HEK293 (cell line): ENCODE measurements around the gene ADORA3.

Experiments used
- TRIM28 ChIP-seq: IDR thresholded peaks from 2 replicates; pipeline ENCODE4 v1.6.1; 2011; ENCODE audit warnings: low read length, control low read depth, borderline replicate concordance
- ZBTB8A ChIP-seq: fragments of 450-650 bp; formaldehyde crosslinking; IDR thresholded peaks from 2 replicates; pipeline ENCODE4 v1.5.1; 2016; ENCODE audit warnings: missing biosample characterization, missing genetic modification characterization
- ZNF654 ChIP-seq: fragments of 450-650 bp; formaldehyde crosslinking; IDR thresholded peaks from 2 replicates; pipeline ENCODE4 v1.5.1; 2016; ENCODE audit warnings: low read depth, missing biosample characterization, missing genetic modification characterization
- TF ChIP-seq, protein P1 (sequence below): fragments of 450-650 bp; formaldehyde crosslinking; IDR thresholded peaks from 2 replicates; pipeline ENCODE4 v1.5.1; 2016; ENCODE audit warnings: missing biosample characterization, missing genetic modification characterization
- TF ChIP-seq, protein P2 (sequence below): fragments of 450-650 bp; formaldehyde crosslinking; IDR thresholded peaks from 2 replicates; pipeline ENCODE4 v1.5.1; 2017; ENCODE audit warnings: missing biosample characterization, missing genetic modification characterization

DNA sequence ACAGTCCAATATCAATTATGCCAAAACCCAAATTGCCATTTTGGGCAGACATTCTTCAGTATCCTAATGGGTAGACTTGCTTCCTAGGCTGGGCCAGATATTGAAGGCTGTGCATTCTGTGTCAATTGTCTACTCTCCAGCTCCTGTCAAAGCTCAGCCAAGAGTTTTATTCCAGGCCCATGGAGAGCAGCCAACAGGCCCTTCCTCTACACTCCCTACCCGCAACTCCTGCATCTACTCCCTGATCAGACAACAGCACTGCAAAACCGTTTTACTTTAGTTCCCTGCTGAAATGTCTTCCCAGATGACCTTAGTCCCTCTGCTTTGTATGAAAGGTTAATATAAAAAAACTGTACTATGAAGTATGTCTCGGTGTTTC, 6.6 kb upstream of the ADORA3 start:
- no peak for TF ChIP-seq ZNF654 (tag by site-specific recombination)
- TF ChIP-seq, protein P1, sequence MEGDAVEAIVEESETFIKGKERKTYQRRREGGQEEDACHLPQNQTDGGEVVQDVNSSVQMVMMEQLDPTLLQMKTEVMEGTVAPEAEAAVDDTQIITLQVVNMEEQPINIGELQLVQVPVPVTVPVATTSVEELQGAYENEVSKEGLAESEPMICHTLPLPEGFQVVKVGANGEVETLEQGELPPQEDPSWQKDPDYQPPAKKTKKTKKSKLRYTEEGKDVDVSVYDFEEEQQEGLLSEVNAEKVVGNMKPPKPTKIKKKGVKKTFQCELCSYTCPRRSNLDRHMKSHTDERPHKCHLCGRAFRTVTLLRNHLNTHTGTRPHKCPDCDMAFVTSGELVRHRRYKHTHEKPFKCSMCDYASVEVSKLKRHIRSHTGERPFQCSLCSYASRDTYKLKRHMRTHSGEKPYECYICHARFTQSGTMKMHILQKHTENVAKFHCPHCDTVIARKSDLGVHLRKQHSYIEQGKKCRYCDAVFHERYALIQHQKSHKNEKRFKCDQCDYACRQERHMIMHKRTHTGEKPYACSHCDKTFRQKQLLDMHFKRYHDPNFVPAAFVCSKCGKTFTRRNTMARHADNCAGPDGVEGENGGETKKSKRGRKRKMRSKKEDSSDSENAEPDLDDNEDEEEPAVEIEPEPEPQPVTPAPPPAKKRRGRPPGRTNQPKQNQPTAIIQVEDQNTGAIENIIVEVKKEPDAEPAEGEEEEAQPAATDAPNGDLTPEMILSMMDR (tag by site-specific recombination): no peak
- no peak for TF ChIP-seq TRIM28
- no peak for TF ChIP-seq ZBTB8A (tag by site-specific recombination)
- TF ChIP-seq, protein P2, sequence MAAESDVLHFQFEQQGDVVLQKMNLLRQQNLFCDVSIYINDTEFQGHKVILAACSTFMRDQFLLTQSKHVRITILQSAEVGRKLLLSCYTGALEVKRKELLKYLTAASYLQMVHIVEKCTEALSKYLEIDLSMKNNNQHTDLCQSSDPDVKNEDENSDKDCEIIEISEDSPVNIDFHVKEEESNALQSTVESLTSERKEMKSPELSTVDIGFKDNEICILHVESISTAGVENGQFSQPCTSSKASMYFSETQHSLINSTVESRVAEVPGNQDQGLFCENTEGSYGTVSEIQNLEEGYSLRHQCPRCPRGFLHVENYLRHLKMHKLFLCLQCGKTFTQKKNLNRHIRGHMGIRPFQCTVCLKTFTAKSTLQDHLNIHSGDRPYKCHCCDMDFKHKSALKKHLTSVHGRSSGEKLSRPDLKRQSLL: no peak
